Measurements from ENCODE around the gene ECHDC1. TPM values are rescaled to one million over a fixed set of nuclear protein-coding genes. Genes with fewer than 3 reads are reported as not detected.
"Not testable (repeated sequence)": the region's sequence is repeated elsewhere in the genome, so short reads cannot be mapped to it uniquely, and the experiment has no call there.

Gene ECHDC1
- total RNA-seq, 1 donor, result 78.0 TPM

DNA sequence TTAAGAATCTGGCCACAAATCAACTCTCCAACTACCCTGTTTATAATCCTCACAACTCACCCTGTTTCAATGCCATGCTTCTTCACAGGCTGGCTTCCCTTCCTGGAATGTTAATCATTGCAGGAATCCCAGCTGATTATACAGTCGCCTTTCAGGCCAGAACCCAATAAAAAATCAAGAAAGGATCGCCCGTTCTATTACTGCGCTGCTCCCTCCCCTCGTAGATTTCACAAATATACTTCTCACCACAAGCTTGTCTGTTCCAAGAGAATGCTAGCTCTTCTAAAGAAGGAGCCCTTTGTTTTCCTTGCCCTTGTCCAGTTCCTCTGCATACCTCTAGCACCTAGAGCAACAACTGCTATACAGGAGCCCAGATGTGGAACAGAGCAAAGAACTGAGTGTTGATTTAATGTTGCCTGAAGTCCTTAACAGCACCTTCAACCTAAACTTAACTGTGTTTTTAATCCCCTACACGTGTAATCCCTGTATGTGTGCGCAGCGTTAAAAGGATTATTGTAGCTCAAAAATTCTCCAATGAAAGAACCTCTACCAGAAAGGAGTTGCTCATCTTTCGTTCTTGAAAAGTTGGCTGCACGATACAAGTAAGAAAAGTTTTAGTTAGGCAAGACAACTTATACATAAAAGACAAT, 988 bp downstream of the ECHDC1 start:
- peak; percentile 66 for DNase-seq (ENCODE audit: low read depth)
- peak overlapping the region; percentile 98 for H3K4me3 ChIP-seq (ENCODE audit: low read depth, low read length)
- TF ChIP-seq, protein P1, sequence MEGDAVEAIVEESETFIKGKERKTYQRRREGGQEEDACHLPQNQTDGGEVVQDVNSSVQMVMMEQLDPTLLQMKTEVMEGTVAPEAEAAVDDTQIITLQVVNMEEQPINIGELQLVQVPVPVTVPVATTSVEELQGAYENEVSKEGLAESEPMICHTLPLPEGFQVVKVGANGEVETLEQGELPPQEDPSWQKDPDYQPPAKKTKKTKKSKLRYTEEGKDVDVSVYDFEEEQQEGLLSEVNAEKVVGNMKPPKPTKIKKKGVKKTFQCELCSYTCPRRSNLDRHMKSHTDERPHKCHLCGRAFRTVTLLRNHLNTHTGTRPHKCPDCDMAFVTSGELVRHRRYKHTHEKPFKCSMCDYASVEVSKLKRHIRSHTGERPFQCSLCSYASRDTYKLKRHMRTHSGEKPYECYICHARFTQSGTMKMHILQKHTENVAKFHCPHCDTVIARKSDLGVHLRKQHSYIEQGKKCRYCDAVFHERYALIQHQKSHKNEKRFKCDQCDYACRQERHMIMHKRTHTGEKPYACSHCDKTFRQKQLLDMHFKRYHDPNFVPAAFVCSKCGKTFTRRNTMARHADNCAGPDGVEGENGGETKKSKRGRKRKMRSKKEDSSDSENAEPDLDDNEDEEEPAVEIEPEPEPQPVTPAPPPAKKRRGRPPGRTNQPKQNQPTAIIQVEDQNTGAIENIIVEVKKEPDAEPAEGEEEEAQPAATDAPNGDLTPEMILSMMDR (IDR thresholded peaks at IDR 0.05; ENCODE audit: insufficient read depth, low read length), result no peak

DNA sequence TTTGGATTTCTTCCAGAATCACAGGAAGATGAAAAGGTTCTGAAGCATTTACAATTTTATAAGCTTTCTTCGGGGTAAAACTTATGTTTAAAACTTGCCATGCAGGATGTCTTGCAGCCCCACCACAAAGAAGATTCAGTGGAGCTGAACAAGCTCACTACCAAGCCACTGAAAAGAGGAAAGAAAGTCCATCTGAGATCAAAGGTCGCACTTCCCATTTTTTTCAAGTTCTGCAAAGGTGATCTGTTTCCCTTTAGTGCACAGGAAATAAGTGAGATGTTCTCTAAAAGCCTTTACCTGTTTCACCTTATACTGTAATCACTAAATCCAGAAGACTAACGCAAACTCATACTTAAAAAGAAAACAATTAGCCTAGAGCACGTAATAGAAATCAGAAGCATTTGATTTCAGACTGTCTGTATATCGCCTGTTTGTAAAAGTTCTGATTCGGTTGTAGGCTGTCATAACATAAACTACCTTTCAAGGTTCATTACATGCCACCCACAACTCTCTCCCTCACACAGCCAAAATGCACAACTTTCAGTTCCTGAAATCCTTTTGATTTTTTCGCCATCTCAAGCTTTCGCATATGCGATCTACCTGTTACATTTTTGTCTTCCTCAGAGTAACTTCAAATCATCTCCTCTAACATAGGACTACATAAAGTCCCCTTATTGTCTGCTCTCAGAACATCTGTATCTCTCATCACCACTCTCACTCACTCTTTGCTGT, 1.8 kb downstream of the ECHDC1 start:
- TF ChIP-seq, protein P1 (IDR thresholded peaks at IDR 0.05; ENCODE audit: insufficient read depth, low read length), result no peak
- H3K4me3 ChIP-seq (ENCODE audit: low read depth, low read length), result peak overlapping the region; percentile 98
- DNase-seq (ENCODE audit: low read depth), result no peak

DNA sequence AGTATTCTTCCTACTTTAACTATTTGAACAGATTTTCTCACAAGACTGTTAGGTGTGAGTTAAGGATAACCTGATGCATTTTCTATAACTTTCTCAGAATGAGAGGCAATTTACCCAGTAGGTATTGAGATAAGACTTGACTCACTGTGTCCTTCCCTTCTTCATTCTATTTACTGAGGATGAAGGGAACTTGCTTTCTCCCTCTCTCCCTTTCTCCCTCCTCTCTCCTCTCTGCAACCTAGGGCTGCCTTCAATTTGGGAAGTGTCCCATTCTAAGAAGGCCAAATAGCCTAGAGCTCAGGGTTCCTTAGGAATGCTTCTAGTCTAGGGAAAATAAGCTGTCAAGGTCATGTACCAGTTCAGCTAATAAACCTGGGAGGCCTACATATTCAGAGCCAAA, 3.2 kb downstream of the ECHDC1 start:
- TF ChIP-seq, protein P1 (IDR thresholded peaks at IDR 0.05; ENCODE audit: insufficient read depth, low read length), result no peak
- H3K4me3 ChIP-seq (ENCODE audit: low read depth, low read length), result no peak overlapping the region
- DNase-seq (ENCODE audit: low read depth), result no peak

DNA sequence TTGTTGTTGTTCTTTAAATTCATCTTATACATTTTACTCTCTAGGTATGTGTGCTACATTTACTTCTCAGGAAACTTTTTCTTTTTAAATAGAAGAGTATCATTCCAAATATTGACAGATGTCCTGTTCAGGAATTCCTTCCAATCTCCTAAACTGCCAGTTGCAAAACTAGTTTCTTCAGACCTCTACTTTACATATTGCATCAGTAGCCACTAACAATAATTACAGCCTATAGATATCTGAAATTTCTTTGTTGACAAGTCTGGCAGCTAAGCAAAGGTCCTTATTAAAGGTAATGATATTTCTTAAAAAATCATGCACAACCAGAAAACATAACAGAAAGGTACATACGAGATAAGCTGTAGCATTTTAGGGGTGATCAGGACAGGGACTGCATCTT, 4.5 kb downstream of the ECHDC1 start:
- TF ChIP-seq, protein P1 (IDR thresholded peaks at IDR 0.05; ENCODE audit: insufficient read depth, low read length), result no peak
- H3K4me3 ChIP-seq (ENCODE audit: low read depth, low read length), result no peak overlapping the region
- DNase-seq (ENCODE audit: low read depth), result no peak

DNA sequence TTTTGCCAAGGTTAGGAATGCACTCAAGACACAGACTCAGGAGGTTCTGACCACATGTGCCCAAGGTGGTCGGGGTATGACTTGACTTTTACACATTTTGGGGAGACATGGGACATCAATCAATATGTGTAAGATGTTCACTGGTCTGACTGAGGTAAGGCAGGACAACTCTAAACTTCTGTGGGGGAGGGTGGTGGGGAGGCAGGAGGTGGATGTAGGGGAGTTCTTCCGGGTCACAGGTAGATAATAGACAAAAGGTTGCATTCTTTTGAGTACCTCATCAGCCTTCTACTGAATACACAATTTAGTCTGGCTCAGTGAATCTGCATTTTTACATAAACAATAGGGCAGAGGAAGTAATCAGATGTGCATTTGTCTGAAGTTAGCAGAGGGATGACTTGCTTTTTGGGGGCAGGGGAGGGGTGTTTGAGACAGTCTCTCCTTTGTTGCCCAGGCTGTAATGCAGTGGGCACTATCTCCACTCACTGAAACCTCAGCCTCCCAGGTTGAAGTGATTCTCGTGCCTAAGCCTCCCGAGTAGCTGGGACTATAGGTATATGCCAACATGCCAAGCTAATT, 10.9 kb downstream of the ECHDC1 start:
- no peak overlapping the region for H3K4me3 ChIP-seq (ENCODE audit: low read depth, low read length)
- TF ChIP-seq, protein P1 (IDR thresholded peaks at IDR 0.05; ENCODE audit: insufficient read depth, low read length), result no peak
- DNase-seq (ENCODE audit: low read depth), result no peak

DNA sequence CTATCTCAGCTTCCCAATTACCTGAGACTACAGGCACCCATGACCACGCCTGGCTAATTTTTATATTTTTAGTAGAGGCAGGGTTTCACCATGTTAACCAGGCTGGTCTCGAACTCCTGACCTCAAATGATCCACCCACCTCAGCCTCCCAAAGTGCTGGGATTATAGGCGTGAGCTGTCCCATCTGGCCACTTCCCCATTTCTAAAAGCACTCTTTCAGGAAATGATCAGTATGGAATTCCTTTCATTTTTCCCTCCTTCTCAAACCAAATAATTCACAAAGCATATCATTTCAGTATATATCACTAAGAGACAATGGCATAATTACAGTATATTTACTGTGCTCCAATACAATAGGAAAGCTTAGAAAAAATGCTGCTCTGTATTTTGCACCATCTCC, 12.2 kb downstream of the ECHDC1 start:
- H3K4me3 ChIP-seq (ENCODE audit: low read depth, low read length); DNase-seq (ENCODE audit: low read depth): not testable (repeated sequence)

DNA sequence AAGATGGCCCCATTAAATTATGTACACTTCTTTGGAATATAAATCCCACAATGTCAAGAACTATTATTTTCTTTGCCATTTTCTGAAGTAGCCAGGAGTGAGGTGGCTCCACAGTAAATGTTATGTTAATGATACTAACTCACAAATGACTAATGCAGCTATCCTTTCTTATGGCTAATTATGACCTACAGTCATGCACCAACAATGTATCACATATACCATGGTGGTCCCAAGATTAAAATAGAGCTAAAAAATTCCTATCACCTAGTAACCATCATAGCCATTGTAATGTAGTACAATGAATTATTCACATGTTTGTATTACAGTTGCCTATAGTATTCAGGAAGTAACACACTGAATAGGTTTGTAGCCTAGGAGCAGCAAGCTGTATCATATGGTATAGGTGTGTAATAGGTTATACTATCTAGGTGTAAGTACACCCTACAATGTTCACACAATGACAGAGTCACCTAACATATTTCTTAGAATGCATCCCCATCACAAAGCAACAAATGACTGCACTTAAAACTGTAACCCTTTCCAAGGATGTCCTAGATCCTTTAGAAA, 15.3 kb downstream of the ECHDC1 start:
- TF ChIP-seq, protein P1 (IDR thresholded peaks at IDR 0.05; ENCODE audit: insufficient read depth, low read length), result no peak
- DNase-seq (ENCODE audit: low read depth), result no peak

More for the DNA sequence above, 15.3 kb downstream of the ECHDC1 start:
- H3K4me3 ChIP-seq (ENCODE audit: low read depth, low read length), result no peak overlapping the region
